GM12878 (cell line): ENCODE results near the gene LRRC8D. TPM values are rescaled to one million over a fixed set of nuclear protein-coding genes. Genes with fewer than 3 reads are reported as not detected.
A peak's percentile ranks its signal among the peaks of the same experiment; 100 is the strongest.

Experiments
- ASH2L ChIP-seq: fragments of 300-600, 200-600 bp; sonication (generic); IDR thresholded peaks from 2 replicates; pipeline ENCODE4 v1.6.1; 2017; ENCODE audit warnings: low read depth, mild to moderate bottlenecking, borderline replicate concordance
- BACH1 ChIP-seq: fragments of 450-650 bp; IDR thresholded peaks from 2 replicates; pipeline ENCODE4 v1.6.1; 2017; ENCODE audit warnings: mild to moderate bottlenecking, borderline replicate concordance
- BHLHE40 ChIP-seq, 2 experiments: fragments of 450-650 bp in 1 of 2; IDR thresholded peaks; 2 replicates each; pipeline ENCODE4 v1.6.1; 2011 to 2017; ENCODE audit warnings: low read depth in 2 of 2, borderline replicate concordance in 1 of 2, improper control_type of control experiment in 1 of 2, low read length in 1 of 2, mild to moderate bottlenecking in 1 of 2
- BRCA1 ChIP-seq: IDR thresholded peaks from 2 replicates; pipeline ENCODE4 v1.6.1; 2011; ENCODE audit warnings: low read depth, low read length, improper control_type of control experiment
- CHD1 ChIP-seq: IDR thresholded peaks from 2 replicates; pipeline ENCODE4 v1.6.1; 2012; ENCODE audit warnings: low read depth, low read length, improper control_type of control experiment
- DPF2 ChIP-seq: fragments of 450-650 bp; IDR thresholded peaks from 2 replicates; pipeline ENCODE4 v1.6.1; 2017; ENCODE audit warnings: mild to moderate bottlenecking
- GABPA ChIP-seq: IDR thresholded peaks from 2 replicates; pipeline ENCODE4 v1.6.1; 2014; ENCODE audit warnings: antibody characterized with exemption, low read depth, mild to moderate bottlenecking, inconsistent platforms
- GATAD2B ChIP-seq: fragments of 450-650 bp; conservative IDR thresholded peaks from 2 replicates; pipeline ENCODE4 v1.6.1; 2017; ENCODE audit warnings: low read depth, mild to moderate bottlenecking, moderate library complexity
- HCFC1 ChIP-seq: fragments of 150-350 bp; IDR thresholded peaks from 2 replicates; pipeline ENCODE4 v1.6.1; 2014; ENCODE audit warnings: low read length
- HDAC6 ChIP-seq: fragments of 200-600 bp; sonication (generic); IDR thresholded peaks from one replicate; pipeline ENCODE4 v1.8.0; 2017; ENCODE audit warnings: antibody characterized with exemption; ENCODE audit not compliant: unreplicated experiment
- MEF2B ChIP-seq: fragments of 450-650 bp; IDR thresholded peaks from 2 replicates; pipeline ENCODE4 v1.6.1; 2018; ENCODE audit warnings: mild to moderate bottlenecking, moderate library complexity; ENCODE audit not compliant: partially characterized antibody, poor library complexity, severe bottlenecking
- MXI1 ChIP-seq: fragments of 150-350 bp; IDR thresholded peaks from 2 replicates; pipeline ENCODE4 v1.6.1; 2011; ENCODE audit warnings: low read depth, mild to moderate bottlenecking, inconsistent platforms, low read length, improper control_type of control experiment
- NFXL1 ChIP-seq: fragments of 450-650 bp; IDR thresholded peaks from 2 replicates; pipeline ENCODE4 v1.6.1; 2017; ENCODE audit warnings: antibody characterized with exemption, mild to moderate bottlenecking, borderline replicate concordance
- RCOR1 ChIP-seq: conservative IDR thresholded peaks from 2 replicates; pipeline ENCODE4 v1.6.1; 2012; ENCODE audit warnings: low read depth, low read length, improper control_type of control experiment
- RUNX3 ChIP-seq: IDR thresholded peaks from 2 replicates; pipeline ENCODE4 v1.6.1; 2012; ENCODE audit warnings: low read length, inconsistent platforms
- STAT1 ChIP-seq: fragments of 450-650 bp; conservative IDR thresholded peaks from 2 replicates; pipeline ENCODE4 v1.6.1; 2014; ENCODE audit warnings: antibody characterized with exemption, mild to moderate bottlenecking
- SUPT20H ChIP-seq: IDR thresholded peaks from 2 replicates; pipeline ENCODE4 v1.6.1; 2011; ENCODE audit warnings: low read depth, mild to moderate bottlenecking, low read length, moderate library complexity, borderline replicate concordance; ENCODE audit not compliant: control insufficient read depth
- TCF7 ChIP-seq: IDR thresholded peaks from 2 replicates; pipeline ENCODE4 v1.6.1; 2014; ENCODE audit warnings: antibody characterized with exemption, borderline replicate concordance
- WRNIP1 ChIP-seq: IDR thresholded peaks from 2 replicates; pipeline ENCODE4 v1.6.1; 2011; ENCODE audit warnings: low read depth, low read length, improper control_type of control experiment, borderline replicate concordance
- YY1 ChIP-seq: IDR thresholded peaks from 2 replicates; pipeline ENCODE4 v1.6.1; 2011; ENCODE audit warnings: low read depth, mild to moderate bottlenecking, low read length
- ZBED1 ChIP-seq: IDR thresholded peaks from 2 replicates; pipeline ENCODE4 v1.6.1; 2016; ENCODE audit warnings: borderline replicate concordance
- ZNF384 ChIP-seq: IDR thresholded peaks from 2 replicates; pipeline ENCODE4 v1.6.1; 2012; ENCODE audit warnings: low read depth, mild to moderate bottlenecking, low read length, improper control_type of control experiment, borderline replicate concordance
- polyA plus RNA-seq, 11 experiments: library from polyadenylated mRNA; depleted of rRNA in 4 of 11; unstranded in 6 of 11; stranded (reverse) in 5 of 11; fragments of >200 nt; fragmentation: Nextera tagmentation in 4 of 11; fragmentation: Illumina TruSeq in 1 of 11; extraction: Ambion mirVana in 4 of 11; extraction: Trizol in 1 of 11; gene quantifications; 1 replicate in 1 of 11; 2 replicates in 10 of 11; pipeline versions ENCODE4 v1.2.1 to v1.2.3, GENCODE V29; 2011 to 2016; ENCODE audit warnings: inconsistent platforms in 2 of 11, missing spikeins in 2 of 11, low read depth in 1 of 11
- total RNA-seq, 4 experiments: library from RNA; depleted of rRNA in 3 of 4; stranded (reverse); fragments of >200 nt in 3 of 4; fragmentation: Illumina TruSeq in 1 of 4; extraction: Trizol in 1 of 4; gene quantifications; 2 replicates each; pipeline versions ENCODE4 v1.2.1 to v1.2.3, GENCODE V29; 2013 to 2021
- TF ChIP-seq, protein P1 (sequence below): IDR thresholded peaks from 2 replicates; pipeline ENCODE4 v1.6.1; 2012; ENCODE audit warnings: improper control_type of control experiment, low read depth, low read length; ENCODE audit not compliant: insufficient replicate concordance
- TF ChIP-seq, protein P2 (sequence below): IDR thresholded peaks from 2 replicates; pipeline ENCODE4 v1.6.1; 2012; ENCODE audit warnings: low read depth, low read length, improper control_type of control experiment

Gene LRRC8D
- total and polyA plus RNA-seq, 10 of the 15 experiments (the other 5 are each of a cell fraction or from before 2014, with no cell fraction given), result 5.6 to 44.1 (median 26.8) TPM

DNA sequence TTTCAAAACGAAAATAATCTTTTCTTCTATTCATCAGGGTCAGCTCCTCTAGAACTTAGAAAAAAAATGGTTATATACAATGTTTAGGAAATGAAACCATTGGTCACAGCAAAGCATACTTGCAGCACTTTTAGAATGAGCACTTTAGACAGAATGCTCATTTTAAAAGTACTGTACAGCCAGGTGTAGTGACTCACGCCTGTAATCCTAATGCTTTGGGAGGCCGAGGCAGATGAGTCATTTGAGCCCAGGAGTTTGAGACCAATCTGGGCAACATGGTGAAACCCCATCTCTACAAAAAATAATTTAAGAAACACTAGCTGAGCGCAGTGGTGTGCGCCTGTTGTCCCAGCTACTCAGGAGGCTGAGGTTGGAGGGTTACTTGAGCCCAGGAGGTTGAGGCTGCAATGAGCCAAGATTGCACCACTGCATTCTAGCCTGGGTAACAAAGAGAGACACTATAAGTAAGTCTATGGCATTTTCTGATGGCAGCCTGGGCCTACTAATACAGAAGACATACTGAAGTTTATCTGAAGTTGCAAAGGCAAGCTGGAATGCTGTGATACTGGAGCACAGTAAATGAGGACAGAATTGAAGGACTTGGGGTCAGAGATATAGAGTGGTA lies 125.1 kb downstream of the LRRC8D start (continued):
- TF ChIP-seq, protein P1, sequence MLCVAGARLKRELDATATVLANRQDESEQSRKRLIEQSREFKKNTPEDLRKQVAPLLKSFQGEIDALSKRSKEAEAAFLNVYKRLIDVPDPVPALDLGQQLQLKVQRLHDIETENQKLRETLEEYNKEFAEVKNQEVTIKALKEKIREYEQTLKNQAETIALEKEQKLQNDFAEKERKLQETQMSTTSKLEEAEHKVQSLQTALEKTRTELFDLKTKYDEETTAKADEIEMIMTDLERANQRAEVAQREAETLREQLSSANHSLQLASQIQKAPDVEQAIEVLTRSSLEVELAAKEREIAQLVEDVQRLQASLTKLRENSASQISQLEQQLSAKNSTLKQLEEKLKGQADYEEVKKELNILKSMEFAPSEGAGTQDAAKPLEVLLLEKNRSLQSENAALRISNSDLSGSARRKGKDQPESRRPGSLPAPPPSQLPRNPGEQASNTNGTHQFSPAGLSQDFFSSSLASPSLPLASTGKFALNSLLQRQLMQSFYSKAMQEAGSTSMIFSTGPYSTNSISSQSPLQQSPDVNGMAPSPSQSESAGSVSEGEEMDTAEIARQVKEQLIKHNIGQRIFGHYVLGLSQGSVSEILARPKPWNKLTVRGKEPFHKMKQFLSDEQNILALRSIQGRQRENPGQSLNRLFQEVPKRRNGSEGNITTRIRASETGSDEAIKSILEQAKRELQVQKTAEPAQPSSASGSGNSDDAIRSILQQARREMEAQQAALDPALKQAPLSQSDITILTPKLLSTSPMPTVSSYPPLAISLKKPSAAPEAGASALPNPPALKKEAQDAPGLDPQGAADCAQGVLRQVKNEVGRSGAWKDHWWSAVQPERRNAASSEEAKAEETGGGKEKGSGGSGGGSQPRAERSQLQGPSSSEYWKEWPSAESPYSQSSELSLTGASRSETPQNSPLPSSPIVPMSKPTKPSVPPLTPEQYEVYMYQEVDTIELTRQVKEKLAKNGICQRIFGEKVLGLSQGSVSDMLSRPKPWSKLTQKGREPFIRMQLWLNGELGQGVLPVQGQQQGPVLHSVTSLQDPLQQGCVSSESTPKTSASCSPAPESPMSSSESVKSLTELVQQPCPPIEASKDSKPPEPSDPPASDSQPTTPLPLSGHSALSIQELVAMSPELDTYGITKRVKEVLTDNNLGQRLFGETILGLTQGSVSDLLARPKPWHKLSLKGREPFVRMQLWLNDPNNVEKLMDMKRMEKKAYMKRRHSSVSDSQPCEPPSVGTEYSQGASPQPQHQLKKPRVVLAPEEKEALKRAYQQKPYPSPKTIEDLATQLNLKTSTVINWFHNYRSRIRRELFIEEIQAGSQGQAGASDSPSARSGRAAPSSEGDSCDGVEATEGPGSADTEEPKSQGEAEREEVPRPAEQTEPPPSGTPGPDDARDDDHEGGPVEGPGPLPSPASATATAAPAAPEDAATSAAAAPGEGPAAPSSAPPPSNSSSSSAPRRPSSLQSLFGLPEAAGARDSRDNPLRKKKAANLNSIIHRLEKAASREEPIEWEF, result no peak
- TF ChIP-seq RCOR1 (no peak), DPF2 (no peak), GATAD2B (no peak), MEF2B (no peak), CHD1 (peak; percentile 62; the same call in 1 of the 2 replicates), BRCA1 (no peak), ZNF384 (no peak), STAT1 (no peak), ASH2L (no peak), RUNX3 (peak; percentile 67; the same call in 1 of the 2 replicates), ZBED1 (no peak), TCF7 (peak; percentile 33; the same call in 1 of the 2 replicates), BACH1 (no peak), YY1 (peak; percentile 13; the same call in 1 of the 2 replicates), GABPA (no peak), MXI1 (no peak), HCFC1 (no peak), HDAC6 (no peak), NFXL1 (no peak), SUPT20H (no peak), WRNIP1 (no peak), BHLHE40 (IDR thresholded peaks at IDR 0.05; ENCODE audit: borderline replicate concordance in 1 of 2, low read depth in 2 of 2, low read length in 1 of 2) (no peak)
- TF ChIP-seq, protein P2, sequence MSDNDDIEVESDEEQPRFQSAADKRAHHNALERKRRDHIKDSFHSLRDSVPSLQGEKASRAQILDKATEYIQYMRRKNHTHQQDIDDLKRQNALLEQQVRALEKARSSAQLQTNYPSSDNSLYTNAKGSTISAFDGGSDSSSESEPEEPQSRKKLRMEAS, result no peak
